ENCODE measurements around the gene COX4I1. TPM values are rescaled to one million over a fixed set of nuclear protein-coding genes. Genes with fewer than 3 reads are reported as not detected.

COX4I1 gene
- total and polyA plus RNA-seq, 9 of the 15 experiments (the other 6 are each of a cell fraction or from before 2014, with no cell fraction given): 651 to 2,356 (median 1,032) TPM

GRCh38 chr16:85753976-85754375, 45.5 kb upstream of the COX4I1 start (continued):
- no peak for TF ChIP-seq MGA (IDR thresholded peaks at IDR 0.05)
- TF ChIP-seq TAF1 (IDR thresholded peaks at IDR 0.05; ENCODE audit: control insufficient read depth, extremely low read depth, insufficient read depth, low read length, severe bottlenecking): no peak
- TF ChIP-seq POLR2G (IDR thresholded peaks at IDR 0.05; ENCODE audit: low read depth, low read length): no peak
- no peak for TF ChIP-seq RHOXF2B (CRISPR knock-in tag; conservative IDR thresholded peaks at IDR 0.05)
- TF ChIP-seq GTF2A2 (tag; IDR thresholded peaks at IDR 0.05): no peak
